Mesenchymal stem cell (in vitro differentiated cells and primary cell): ENCODE results near the gene KCNE4.

ENCODE experiments used
- DNase-seq: peaks from one replicate; pipeline ENCODE4 v3.0.0-alpha.2; 2013
- H2AFZ ChIP-seq: one replicate; pipeline ENCODE4 v1.6.1; 2013; ENCODE audit warnings: low read depth, mild to moderate bottlenecking, control low read depth, inconsistent platforms, low read length, moderate library complexity
- H2AK5ac ChIP-seq: 2 replicates; pipeline ENCODE4 v1.6.1; 2013; ENCODE audit warnings: low read length, moderate library complexity, mild to moderate bottlenecking, inconsistent platforms; ENCODE audit not compliant: severe bottlenecking
- H2BK120ac ChIP-seq: one replicate; pipeline ENCODE4 v1.6.1; 2013; ENCODE audit warnings: low read depth, mild to moderate bottlenecking, inconsistent platforms, low read length, moderate library complexity
- H2BK12ac ChIP-seq, 2 experiments: one replicate each; pipeline ENCODE4 v1.6.1; 2013; ENCODE audit warnings: inconsistent platforms in 2 of 2, low read length in 2 of 2, mild to moderate bottlenecking in 2 of 2, moderate library complexity in 2 of 2, control low read depth in 1 of 2
- H2BK15ac ChIP-seq: one replicate; pipeline ENCODE4 v1.6.1; 2013; ENCODE audit warnings: mild to moderate bottlenecking, low read depth, inconsistent platforms; ENCODE audit not compliant: poor library complexity, severe bottlenecking
- H2BK5ac ChIP-seq: 2 replicates; pipeline ENCODE4 v1.6.1; 2013; ENCODE audit warnings: low read depth, mild to moderate bottlenecking, low read length, control low read depth, inconsistent platforms; ENCODE audit not compliant: poor library complexity, severe bottlenecking
- H3K14ac ChIP-seq, 2 experiments: one replicate each; pipeline ENCODE4 v1.6.1; 2013; ENCODE audit warnings: inconsistent platforms in 2 of 2, low read length in 2 of 2, control low read depth in 1 of 2, mild to moderate bottlenecking in 1 of 2, moderate library complexity in 1 of 2
- H3K18ac ChIP-seq, 2 experiments: one replicate each; pipeline ENCODE4 v1.6.1; 2013; ENCODE audit warnings: inconsistent platforms in 2 of 2, low read length in 2 of 2, control low read depth in 1 of 2, low read depth in 1 of 2, mild to moderate bottlenecking in 1 of 2
- H3K23ac ChIP-seq, 2 experiments: one replicate each; pipeline ENCODE4 v1.6.1; 2013; ENCODE audit warnings: inconsistent platforms in 2 of 2, low read length in 2 of 2, mild to moderate bottlenecking in 2 of 2, moderate library complexity in 2 of 2, control low read depth in 1 of 2
- H3K27ac ChIP-seq: 2 replicates; pipeline ENCODE4 v1.5.1; 2013; ENCODE audit warnings: mild to moderate bottlenecking, moderate library complexity, low read length, control low read depth, inconsistent platforms; ENCODE audit not compliant: poor library complexity, severe bottlenecking
- H3K27me3 ChIP-seq, 2 experiments: 2 replicates each; pipeline versions ENCODE4 v1.6.1 to v1.7.0; 2013; ENCODE audit warnings: low read length in 2 of 2, mild to moderate bottlenecking in 2 of 2, moderate library complexity in 2 of 2, control low read depth in 1 of 2, inconsistent platforms in 1 of 2; ENCODE audit not compliant: control insufficient read depth in 1 of 2, insufficient read depth in 1 of 2
- H3K36me3 ChIP-seq, 2 experiments: 2 replicates each; pipeline versions ENCODE4 v1.6.1 to v1.7.0; 2013; ENCODE audit warnings: low read length in 2 of 2, control low read depth in 1 of 2, inconsistent platforms in 1 of 2, low read depth in 1 of 2, mild to moderate bottlenecking in 1 of 2; ENCODE audit not compliant: insufficient read depth in 2 of 2, control insufficient read depth in 1 of 2
- H3K4ac ChIP-seq, 2 experiments: one replicate each; pipeline ENCODE4 v1.6.1; 2013; ENCODE audit warnings: inconsistent platforms in 2 of 2, low read length in 2 of 2, mild to moderate bottlenecking in 2 of 2, moderate library complexity in 2 of 2, control low read depth in 1 of 2, low read depth in 1 of 2
- H3K4me1 ChIP-seq: 2 replicates; pipeline ENCODE4 v1.6.1; 2013; ENCODE audit warnings: low read depth, low read length, control low read depth; ENCODE audit not compliant: control insufficient read depth, insufficient read depth
- H3K4me2 ChIP-seq: 2 replicates; pipeline ENCODE4 v1.6.1; 2013; ENCODE audit warnings: low read length, mild to moderate bottlenecking, inconsistent platforms; ENCODE audit not compliant: poor library complexity, severe bottlenecking
- H3K4me3 ChIP-seq, 2 experiments: 2 replicates each; pipeline versions ENCODE4 v1.5.1 to v1.7.0; 2013; ENCODE audit warnings: low read length in 2 of 2, mild to moderate bottlenecking in 2 of 2, control low read depth in 1 of 2, low read depth in 1 of 2; ENCODE audit not compliant: insufficient read depth in 1 of 2
- H3K79me1 ChIP-seq: replicated peaks from 2 replicates; pipeline ENCODE4 v1.6.1; 2013; ENCODE audit warnings: mild to moderate bottlenecking, control low read depth, low read length, inconsistent platforms; ENCODE audit not compliant: poor library complexity, severe bottlenecking
- H3K9ac ChIP-seq: 2 replicates; pipeline ENCODE4 v1.7.0; 2013; ENCODE audit warnings: mild to moderate bottlenecking, low read length, moderate library complexity
- H3K9me3 ChIP-seq: 2 replicates; pipeline ENCODE4 v1.7.0; 2013; ENCODE audit warnings: mild to moderate bottlenecking, low read length; ENCODE audit not compliant: control insufficient read depth
- H4K8ac ChIP-seq: one replicate; pipeline ENCODE4 v1.6.1; 2013; ENCODE audit warnings: inconsistent platforms, mild to moderate bottlenecking, low read length, moderate library complexity
- H4K91ac ChIP-seq: one replicate; pipeline ENCODE4 v1.6.1; 2013; ENCODE audit warnings: mild to moderate bottlenecking, low read length, inconsistent platforms
- WGBS: methylation state at CpG from one replicate; pipeline ENCODE4 v1.1.7; 2013; ENCODE audit warnings: mixed read lengths; 5-methylcytosine and 5-hydroxymethylcytosine counted together

The KCNE4 gene

DNA sequence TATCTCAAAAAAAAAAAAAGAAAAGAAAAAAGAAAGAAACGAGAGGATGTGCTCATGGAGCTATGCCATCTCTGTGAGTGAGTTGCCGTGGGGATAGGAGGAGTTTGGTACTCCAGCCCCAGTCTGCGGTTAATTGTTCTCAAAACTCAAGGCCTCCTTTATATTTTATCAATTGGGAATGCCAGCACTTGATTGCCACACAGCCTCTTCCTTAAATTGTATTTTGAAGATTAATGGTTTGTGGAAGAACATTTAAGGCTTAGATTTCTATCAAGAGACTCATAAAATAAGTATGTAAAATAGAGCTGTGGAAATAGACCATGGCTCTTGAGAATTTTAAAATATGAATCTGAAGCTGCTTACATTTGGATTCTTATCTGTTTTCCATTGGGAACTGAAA, 29.8 kb downstream of the KCNE4 start:
- Histone ChIP-seq H4K91ac (no peak overlapping the region), H3K4me1 (peaks cover 1% of the 10 kb centered on the region), H3K18ac (no peak overlapping the region), H3K23ac (no peak overlapping the region), H3K14ac (no peak overlapping the region), H3K4me3 (no peak overlapping the region), H3K27me3 (peaks cover 0 to 3% of the 10 kb centered on the region in 2 experiments), H3K4ac (no peak overlapping the region), H3K4me2 (no peak overlapping the region), H2BK12ac (no peak overlapping the region), H2BK120ac (no peak overlapping the region), H3K27ac (no peak overlapping the region), H3K9ac (no peak overlapping the region), H2BK15ac (no peak overlapping the region), H3K36me3 (no peaks in the 10 kb centered on the region), H2BK5ac (no peak overlapping the region), H3K9me3 (no peaks in the 10 kb centered on the region), H2AFZ (no peak overlapping the region), H4K8ac (no peak overlapping the region), H2AK5ac (no peak overlapping the region), H3K79me1 (no peaks in the 10 kb centered on the region)
- WGBS: 97% methylated on average over 3 of the region's 3 CpGs
- DNase-seq: no peak

DNA sequence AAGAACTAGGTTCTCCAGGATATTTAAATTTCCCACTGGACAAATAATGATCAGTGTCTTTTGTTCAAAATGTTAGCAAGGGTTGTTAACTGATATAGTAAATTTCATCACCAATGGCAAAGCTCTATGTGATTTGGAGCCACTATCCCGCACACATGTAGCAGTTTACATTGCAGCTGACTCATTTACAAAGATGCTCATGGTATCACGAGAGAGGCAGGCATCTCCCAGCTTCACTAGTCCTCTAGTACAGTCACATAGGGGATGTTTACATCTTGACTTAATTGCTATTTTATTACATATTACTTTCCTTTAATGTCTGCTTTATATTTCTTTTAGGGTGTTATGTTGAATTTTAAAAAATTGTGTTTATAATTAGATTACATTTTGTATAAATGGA, 30.7 kb downstream of the KCNE4 start:
- Histone ChIP-seq H3K4me1 (peaks cover 1% of the 10 kb centered on the region), H3K18ac (no peak overlapping the region), H3K4me2 (no peak overlapping the region), H3K36me3 (no peaks in the 10 kb centered on the region), H3K23ac (no peak overlapping the region), H3K4ac (no peak overlapping the region), H3K9me3 (no peaks in the 10 kb centered on the region), H2BK15ac (no peak overlapping the region), H2BK12ac (no peak overlapping the region), H4K8ac (no peak overlapping the region), H3K27ac (no peak overlapping the region), H2AK5ac (no peak overlapping the region), H3K79me1 (no peaks in the 10 kb centered on the region), H3K27me3 (no peaks in the 10 kb centered on the region), H2BK120ac (no peak overlapping the region), H2BK5ac (no peak overlapping the region), H3K9ac (no peak overlapping the region), H2AFZ (no peak overlapping the region), H4K91ac (no peak overlapping the region), H3K4me3 (no peak overlapping the region), H3K14ac (no peak overlapping the region)
- 40% methylated on average over 1 of the region's 2 CpGs for WGBS
- DNase-seq: peak; percentile 43

DNA sequence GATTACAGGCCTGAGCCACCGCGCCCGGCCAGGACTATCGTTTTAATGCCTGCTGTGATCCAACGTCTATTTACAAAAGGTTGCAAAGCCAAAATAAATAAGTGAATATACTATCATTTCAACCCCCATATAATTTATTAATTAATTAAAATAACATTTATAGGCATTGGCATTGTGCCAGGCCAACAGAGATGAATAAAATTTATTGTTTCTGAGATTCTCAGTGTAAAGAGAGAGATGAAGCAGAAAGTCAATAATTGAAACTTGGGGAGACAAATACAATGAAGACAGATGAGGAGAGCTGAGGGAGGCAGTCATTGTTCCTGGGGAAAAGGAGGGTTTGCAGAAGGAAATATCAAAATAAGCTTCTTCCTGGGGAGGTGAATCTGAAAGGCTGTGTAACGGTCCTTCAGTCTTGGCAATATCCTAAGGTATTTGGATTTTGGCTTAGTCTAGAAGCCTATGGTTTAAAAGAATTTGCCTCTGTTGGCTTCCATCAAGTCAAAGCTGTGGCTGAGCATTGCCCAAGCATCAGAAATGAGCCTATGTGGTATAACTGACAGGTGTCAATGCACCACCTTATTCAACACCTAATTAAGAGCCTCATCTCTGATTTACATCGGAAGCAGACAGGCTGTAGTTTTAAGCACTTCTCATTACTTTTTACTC, 31.5 kb downstream of the KCNE4 start:
- no peak overlapping the region for H4K91ac ChIP-seq
- no peak overlapping the region for H2BK120ac ChIP-seq
- no peaks in the 10 kb centered on the region for H3K79me1 ChIP-seq
- 90% methylated on average over 6 of the region's 7 CpGs for WGBS
- DNase-seq: no peak
- no peak overlapping the region for H3K4me2 ChIP-seq
- H3K9me3 ChIP-seq: no peaks in the 10 kb centered on the region
- no peak overlapping the region for H2AFZ ChIP-seq
- H3K23ac ChIP-seq: no peak overlapping the region
- H3K14ac ChIP-seq: no peak overlapping the region
- H2BK15ac ChIP-seq: no peak overlapping the region
- no peaks in the 10 kb centered on the region for H3K27me3 ChIP-seq
- H3K18ac ChIP-seq: no peak overlapping the region
- no peak overlapping the region for H2BK5ac ChIP-seq
- no peak overlapping the region for H4K8ac ChIP-seq
- H3K27ac ChIP-seq: no peak overlapping the region
- no peak overlapping the region for H3K4ac ChIP-seq
- H3K36me3 ChIP-seq: no peaks in the 10 kb centered on the region
- H3K4me3 ChIP-seq: no peak overlapping the region
- no peak overlapping the region for H2BK12ac ChIP-seq
- no peak overlapping the region for H2AK5ac ChIP-seq
- peaks cover 1% of the 10 kb centered on the region for H3K4me1 ChIP-seq
- H3K9ac ChIP-seq: no peak overlapping the region

GRCh38 chr2:223084873-223085272, 32.9 kb downstream of the KCNE4 start:
- Histone ChIP-seq H3K14ac (no peak overlapping the region), H2BK12ac (peak overlapping the region in 1 of 2 experiments; percentile 11), H2AK5ac (no peak overlapping the region), H3K27me3 (no peaks in the 10 kb centered on the region), H3K9ac (no peak overlapping the region), H3K4me2 (no peak overlapping the region), H4K91ac (no peak overlapping the region), H2BK5ac (no peak overlapping the region), H3K4ac (peak overlapping the region in 1 of 2 experiments; percentile 5), H2BK120ac (no peak overlapping the region), H3K4me3 (no peak overlapping the region), H3K23ac (no peak overlapping the region), H2BK15ac (no peak overlapping the region), H3K79me1 (no peaks in the 10 kb centered on the region), H3K36me3 (no peaks in the 10 kb centered on the region), H3K9me3 (no peaks in the 10 kb centered on the region), H4K8ac (peak overlapping the region; percentile 89), H3K18ac (no peak overlapping the region), H2AFZ (no peak overlapping the region), H3K27ac (no peak overlapping the region), H3K4me1 (peaks cover 1% of the 10 kb centered on the region)
- DNase-seq: no peak
- whole genome bisulfite sequencing: 79% methylated on average over 2 of the region's 2 CpGs
